Peyer's patch (tissue), 4 donors: ENCODE measurements around the gene DNM3. TPM values are rescaled to one million over a fixed set of nuclear protein-coding genes. Genes with fewer than 3 reads are reported as not detected.
A peak's percentile ranks its signal among the peaks of the same experiment; 100 is the strongest.

ENCODE experiments used
- DNase-seq, 3 donors: peaks; one replicate each; pipeline ENCODE4 v3.0.0-alpha.2; 2017 to 2019
- H3K27ac ChIP-seq, 4 donors: fragments of 200-600 bp; sonication (generic); one replicate each; pipeline ENCODE4 v1.5.1; 2016 to 2019
- H3K27me3 ChIP-seq, 2 donors: fragments of 200-600 bp; sonication (generic); one replicate each; pipeline ENCODE4 v1.5.1; 2019
- H3K36me3 ChIP-seq, 3 donors: fragments of 200-600 bp; sonication (generic); one replicate each; pipeline ENCODE4 v1.5.1; 2016 to 2019
- H3K4me1 ChIP-seq, 4 donors: fragments of 200-600 bp; sonication (generic); one replicate each; pipeline ENCODE4 v1.5.1; 2016 to 2019
- H3K4me3 ChIP-seq, 4 donors: fragments of 200-600 bp; sonication (generic); 1 replicate in 3 of 4; 2 replicates in 1 of 4; pipeline ENCODE4 v1.5.1; 2016 to 2019; ENCODE audit warnings: mild to moderate bottlenecking in 1 of 4
- H3K9me3 ChIP-seq, 4 donors: fragments of 200-600 bp; sonication (generic); one replicate each; pipeline ENCODE4 v1.5.1; 2016 to 2019; ENCODE audit warnings: mild to moderate bottlenecking in 1 of 4
- CTCF ChIP-seq, 6 experiments: fragments of 450-650 bp in 4 of 6; fragments of 200-600 bp in 2 of 6; sonication (generic) in 1 of 6; IDR thresholded peaks; one replicate each; pipeline ENCODE4 v1.5.1; 2017 to 2019; ENCODE audit warnings: antibody characterized with exemption in 6 of 6, mild to moderate bottlenecking in 3 of 6, moderate library complexity in 1 of 6
- POLR2A ChIP-seq, 2 donors: fragments of 450-650 bp; IDR thresholded peaks; one replicate each; pipeline ENCODE4 v1.5.1; 2017; ENCODE audit warnings: antibody characterized with exemption in 2 of 2, mild to moderate bottlenecking in 2 of 2, moderate library complexity in 2 of 2
- total RNA-seq, 4 donors: library from RNA; depleted of rRNA; stranded (reverse); fragments of >200 nt; gene quantifications; one replicate each; pipeline ENCODE4 v1.1.0, GENCODE V29; 2016

Gene DNM3
- total RNA-seq, 4 donors from 2014 or later: 1.4 to 11.6 (median 2.0) TPM

GRCh38 chr1:172136925-172137324 is 295.6 kb downstream of the DNM3 start:
- no peak overlapping the region for H3K4me3 ChIP-seq
- peak overlapping the region in 1 of 4 donors; percentile 41 for H3K27ac ChIP-seq
- H3K4me1 ChIP-seq: no peaks in the 10 kb centered on the region

GRCh38 chr1:172137703-172138454 is 296.6 kb downstream of the DNM3 start:
- H3K27me3 ChIP-seq: no peaks in the 10 kb centered on the region
- H3K36me3 ChIP-seq: no peaks in the 10 kb centered on the region
- no peak for TF ChIP-seq CTCF (IDR thresholded peaks at IDR 0.05)
- TF ChIP-seq POLR2A (IDR thresholded peaks at IDR 0.05): no peak
- no peak overlapping the region for H3K4me3 ChIP-seq
- H3K4me1 ChIP-seq: no peaks in the 10 kb centered on the region
- no peak for DNase-seq
- no peaks in the 10 kb centered on the region for H3K9me3 ChIP-seq
- peak overlapping the region in 1 of 4 donors; percentile 3 for H3K27ac ChIP-seq

More at GRCh38 chr1:172136925-172137324, 295.6 kb downstream of the DNM3 start:
- TF ChIP-seq POLR2A (IDR thresholded peaks at IDR 0.05) (no peak), CTCF (IDR thresholded peaks at IDR 0.05) (no peak)
- no peaks in the 10 kb centered on the region for H3K27me3 ChIP-seq
- no peaks in the 10 kb centered on the region for H3K36me3 ChIP-seq
- DNase-seq: no peak
- no peaks in the 10 kb centered on the region for H3K9me3 ChIP-seq

GRCh38 chr1:172138634-172139033 is 297.3 kb downstream of the DNM3 start:
- Histone ChIP-seq H3K27me3 (no peaks in the 10 kb centered on the region), H3K4me1 (no peaks in the 10 kb centered on the region), H3K4me3 (no peak overlapping the region), H3K36me3 (no peaks in the 10 kb centered on the region), H3K27ac (peak overlapping the region in 1 of 4 donors; percentile 44), H3K9me3 (no peaks in the 10 kb centered on the region)
- no peak for TF ChIP-seq CTCF (IDR thresholded peaks at IDR 0.05)
- no peak for TF ChIP-seq POLR2A (IDR thresholded peaks at IDR 0.05)
- DNase-seq: no peak

- H3K27ac ChIP-seq: peak overlapping the region in 2 of 4 donors; percentile 3 to 44
- no peaks in the 10 kb centered on the region for H3K9me3 ChIP-seq
- DNase-seq: no peak
- H3K4me3 ChIP-seq: no peak overlapping the region
- TF ChIP-seq CTCF (IDR thresholded peaks at IDR 0.05) (no peak), POLR2A (IDR thresholded peaks at IDR 0.05) (no peak)
- no peaks in the 10 kb centered on the region for H3K27me3 ChIP-seq
- H3K36me3 ChIP-seq: no peaks in the 10 kb centered on the region
- no peaks in the 10 kb centered on the region for H3K4me1 ChIP-seq
Measured at GRCh38 chr1:172139196-172139595, 297.9 kb downstream of the DNM3 start.

- peak overlapping the region in 1 of 4 donors; percentile 25 for H3K4me3 ChIP-seq
- TF ChIP-seq POLR2A (IDR thresholded peaks at IDR 0.05) (no peak), CTCF (IDR thresholded peaks at IDR 0.05) (no peak)
- H3K4me1 ChIP-seq: no peaks in the 10 kb centered on the region
- no peak for DNase-seq
- H3K36me3 ChIP-seq: no peaks in the 10 kb centered on the region
- H3K27ac ChIP-seq: peak overlapping the region in 1 of 4 donors; percentile 87
- no peaks in the 10 kb centered on the region for H3K27me3 ChIP-seq
- no peaks in the 10 kb centered on the region for H3K9me3 ChIP-seq
Measured at GRCh38 chr1:172140072-172140471, 298.8 kb downstream of the DNM3 start.
